Fibroblast of mammary gland (primary cell): ENCODE measurements around the gene FBP1.

Experiments used
- DNase-seq: peaks from one replicate; pipeline ENCODE4 v3.0.0-alpha.2; 2010; ENCODE audit warnings: low read depth
- H3K4me3 ChIP-seq: 2 replicates; pipeline ENCODE4 v1.5.1; 2011; ENCODE audit warnings: low read depth, mild to moderate bottlenecking, low read length, moderate library complexity; ENCODE audit not compliant: control insufficient read depth
- CTCF ChIP-seq: conservative IDR thresholded peaks from 2 replicates; pipeline ENCODE4 v1.5.1; 2011; ENCODE audit warnings: low read depth, low read length, inconsistent platforms; ENCODE audit not compliant: control insufficient read depth, insufficient read depth

FBP1 gene

GRCh38 chr9:94554078-94554438 lies 85.3 kb downstream of the FBP1 start:
- no peak overlapping the region for H3K4me3 ChIP-seq
- no peak for TF ChIP-seq CTCF
- DNase-seq = no peak
